ENCODE results near the gene CTSZ.
"Not testable (repeated sequence)": the region's sequence is repeated elsewhere in the genome, so short reads cannot be mapped to it uniquely, and the experiment has no call there.

The CTSZ gene

GRCh38 chr20:58997141-58997770, 9.8 kb downstream of the CTSZ start:
- DNase-seq (ENCODE audit: low read depth in 3 of 3), result no peak

GRCh38 chr20:58996226-58996611, 10.8 kb downstream of the CTSZ start:
- no peak for DNase-seq (ENCODE audit: low read depth in 3 of 3)

GRCh38 chr20:58995461-58996225, 11.4 kb downstream of the CTSZ start:
- no peak for DNase-seq (ENCODE audit: low read depth in 3 of 3)

- no peak for DNase-seq (ENCODE audit: low read depth in 3 of 3)
These were observed 12.5 kb downstream of the CTSZ start for GRCh38 chr20:58994390-58995159.

GRCh38 chr20:58993332-58994248, 13.5 kb downstream of the CTSZ start:
- DNase-seq (ENCODE audit: low read depth in 3 of 3), result no peak

GRCh38 chr20:58992911-58993310, 14.1 kb downstream of the CTSZ start:
- no peak for DNase-seq (ENCODE audit: low read depth in 3 of 3)

- no peak for DNase-seq (ENCODE audit: low read depth in 3 of 3)
These were observed 15.3 kb downstream of the CTSZ start for GRCh38 chr20:58991715-58992114.

- no peak for DNase-seq (ENCODE audit: low read depth in 3 of 3)
These were observed 16.2 kb downstream of the CTSZ start for GRCh38 chr20:58990651-58991445.

- no peak for DNase-seq (ENCODE audit: low read depth in 3 of 3)
These were observed 17.9 kb downstream of the CTSZ start for GRCh38 chr20:58989196-58989595.

GRCh38 chr20:58988565-58988882, 18.5 kb downstream of the CTSZ start:
- DNase-seq (ENCODE audit: low read depth in 3 of 3), result no peak

- DNase-seq (ENCODE audit: low read depth in 3 of 3), result no peak
These were observed 19.1 kb downstream of the CTSZ start for GRCh38 chr20:58987790-58988564.

- DNase-seq (ENCODE audit: low read depth in 3 of 3), result no peak
These were observed 20.0 kb downstream of the CTSZ start for GRCh38 chr20:58986968-58987517.

GRCh38 chr20:58986286-58986967, 20.6 kb downstream of the CTSZ start:
- no peak for DNase-seq (ENCODE audit: low read depth in 3 of 3)

- DNase-seq (ENCODE audit: low read depth in 3 of 3), result no peak
These were observed 21.4 kb downstream of the CTSZ start for GRCh38 chr20:58985656-58986055.

GRCh38 chr20:58984691-58985090, 22.4 kb downstream of the CTSZ start:
- DNase-seq (ENCODE audit: low read depth in 3 of 3), result no peak

GRCh38 chr20:58983115-58983468, 24.0 kb downstream of the CTSZ start:
- not testable (repeated sequence) for DNase-seq (ENCODE audit: low read depth in 3 of 3)

- DNase-seq (ENCODE audit: low read depth in 3 of 3), result no peak
These were observed 24.5 kb downstream of the CTSZ start for GRCh38 chr20:58982406-58983114.

GRCh38 chr20:58981628-58982364, 25.3 kb downstream of the CTSZ start:
- DNase-seq (ENCODE audit: low read depth in 3 of 3), result no peak

Measured in stimulated activated CD4-positive, alpha-beta T cell treated with anti-CD3 and anti-CD28 coated beads, TNF-alpha, amount 100 ng/mL, for 48 hours (primary cell).